Neural cell (in vitro differentiated cells): ENCODE data around the gene TMC6. TPM values are rescaled to one million over a fixed set of nuclear protein-coding genes. Genes with fewer than 3 reads are reported as not detected.

Source experiments
- H2AFZ ChIP-seq: fragments of 200-600, 300-800 bp; sonication (generic), shearing (Covaris generic); 2 replicates; pipeline ENCODE4 v1.6.0; 2014; ENCODE audit warnings: low read depth, mild to moderate bottlenecking, antibody characterized with exemption, low read length, moderate library complexity
- H3F3A ChIP-seq: fragments of 200-600 bp; shearing (Covaris generic); 2 replicates; pipeline ENCODE4 v1.6.1; 2016; ENCODE audit warnings: mild to moderate bottlenecking, moderate library complexity, mixed read lengths, antibody characterized with exemption, low read length; ENCODE audit not compliant: insufficient read depth, poor library complexity, severe bottlenecking
- H3K27ac ChIP-seq: fragments of 200-600, 300-800 bp; sonication (generic), shearing (Covaris generic); 2 replicates; pipeline ENCODE4 v1.5.1; 2014; ENCODE audit warnings: mild to moderate bottlenecking, low read length, moderate library complexity
- H3K27me3 ChIP-seq: fragments of 300-800, 200-600 bp; sonication (generic), shearing (Covaris generic); 2 replicates; pipeline ENCODE4 v1.6.0; 2014; ENCODE audit warnings: mild to moderate bottlenecking, low read depth, low read length, moderate library complexity; ENCODE audit not compliant: insufficient read depth
- H3K36me3 ChIP-seq: fragments of 300-800, 200-600 bp; sonication (generic), shearing (Covaris generic); 2 replicates; pipeline ENCODE4 v1.5.1; 2014; ENCODE audit warnings: mild to moderate bottlenecking, antibody characterized with exemption, low read length, moderate library complexity; ENCODE audit not compliant: insufficient read depth
- H3K4me2 ChIP-seq: fragments of 300-800, 200-600 bp; sonication (generic), shearing (Covaris generic); 2 replicates; pipeline ENCODE4 v1.6.0; 2014; ENCODE audit warnings: mild to moderate bottlenecking, low read length
- H3K4me3 ChIP-seq: fragments of 300-800, 200-600 bp; sonication (generic), shearing (Covaris generic); 2 replicates; pipeline ENCODE4 v1.5.1; 2014; ENCODE audit warnings: mild to moderate bottlenecking, low read length, moderate library complexity
- H3K79me2 ChIP-seq: fragments of 200-600 bp; shearing (Covaris generic); replicated peaks from 2 replicates; pipeline ENCODE4 v1.6.0; 2014; ENCODE audit warnings: mild to moderate bottlenecking, low read length, moderate library complexity; ENCODE audit not compliant: insufficient read depth
- H3K9ac ChIP-seq: fragments of 300-800, 200-600 bp; sonication (generic), shearing (Covaris generic); 2 replicates; pipeline ENCODE4 v1.6.1; 2016; ENCODE audit warnings: mild to moderate bottlenecking, low read length, mixed read lengths
- H3K9me2 ChIP-seq: fragments of 200-600 bp; shearing (Covaris generic); 2 replicates; pipeline ENCODE4 v1.6.1; 2016; ENCODE audit warnings: mild to moderate bottlenecking, low read length, mixed read lengths; ENCODE audit not compliant: insufficient read depth
- H3K9me3 ChIP-seq: fragments of 200-600, 300-800 bp; sonication (generic), shearing (Covaris generic); 2 replicates; pipeline ENCODE4 v1.6.1; 2016; ENCODE audit warnings: mild to moderate bottlenecking, mixed run types, low read length, moderate library complexity, mixed read lengths
- H4K20me1 ChIP-seq: fragments of 200-600 bp; shearing (Covaris generic); 2 replicates; pipeline ENCODE4 v1.6.1; 2016; ENCODE audit warnings: mild to moderate bottlenecking, mixed run types; ENCODE audit not compliant: insufficient read depth
- EP300 ChIP-seq: fragments of 450-650 bp; conservative IDR thresholded peaks from 2 replicates; pipeline ENCODE4 v1.6.1; 2014; ENCODE audit warnings: antibody characterized with exemption, mild to moderate bottlenecking, moderate library complexity; ENCODE audit not compliant: poor library complexity, severe bottlenecking
- EZH2 ChIP-seq: fragments of 200-600, 300-800 bp; shearing (Covaris generic), sonication (generic); IDR thresholded peaks from 2 replicates; pipeline ENCODE4 v1.6.1; 2014; ENCODE audit warnings: antibody characterized with exemption, low read length, borderline replicate concordance, mild to moderate bottlenecking; ENCODE audit not compliant: insufficient read depth, poor library complexity, severe bottlenecking
- MXI1 ChIP-seq: fragments of 450-650 bp; conservative IDR thresholded peaks from 2 replicates; pipeline ENCODE4 v1.6.1; 2014; ENCODE audit warnings: antibody characterized with exemption, mild to moderate bottlenecking; ENCODE audit not compliant: poor library complexity, severe bottlenecking
- POLR2AphosphoS5 ChIP-seq: IDR thresholded peaks from 2 replicates; pipeline ENCODE4 v1.6.1; 2012
- RAD21 ChIP-seq: fragments of 450-650 bp; conservative IDR thresholded peaks from 2 replicates; pipeline ENCODE4 v1.6.1; 2014; ENCODE audit warnings: antibody characterized with exemption, mild to moderate bottlenecking, moderate library complexity
- SMC3 ChIP-seq: fragments of 450-650 bp; conservative IDR thresholded peaks from 2 replicates; pipeline ENCODE4 v1.6.1; 2014; ENCODE audit warnings: antibody characterized with exemption, mild to moderate bottlenecking, moderate library complexity; ENCODE audit not compliant: poor library complexity
- TAF1 ChIP-seq: IDR thresholded peaks from 2 replicates; pipeline ENCODE4 v1.6.1; 2012; ENCODE audit warnings: low read depth
- polyA plus RNA-seq: library from polyadenylated mRNA; depleted of rRNA; stranded (reverse); fragments of >200 nt; gene quantifications from 2 replicates; pipeline ENCODE4 v1.2.3, GENCODE V29; 2014
- TF ChIP-seq, protein P1 (sequence below): IDR thresholded peaks from 2 replicates; pipeline ENCODE4 v1.6.1; 2012; ENCODE audit warnings: borderline replicate concordance
- TF ChIP-seq, protein P2 (sequence below): fragments of 450-650 bp; IDR thresholded peaks from 2 replicates; pipeline ENCODE4 v1.5.1; 2014; ENCODE audit warnings: antibody characterized with exemption, mild to moderate bottlenecking, moderate library complexity; ENCODE audit not compliant: poor library complexity, severe bottlenecking

Gene TMC6
- polyA plus RNA-seq, 1 donor from 2014 or later = 0.16 TPM

DNA sequence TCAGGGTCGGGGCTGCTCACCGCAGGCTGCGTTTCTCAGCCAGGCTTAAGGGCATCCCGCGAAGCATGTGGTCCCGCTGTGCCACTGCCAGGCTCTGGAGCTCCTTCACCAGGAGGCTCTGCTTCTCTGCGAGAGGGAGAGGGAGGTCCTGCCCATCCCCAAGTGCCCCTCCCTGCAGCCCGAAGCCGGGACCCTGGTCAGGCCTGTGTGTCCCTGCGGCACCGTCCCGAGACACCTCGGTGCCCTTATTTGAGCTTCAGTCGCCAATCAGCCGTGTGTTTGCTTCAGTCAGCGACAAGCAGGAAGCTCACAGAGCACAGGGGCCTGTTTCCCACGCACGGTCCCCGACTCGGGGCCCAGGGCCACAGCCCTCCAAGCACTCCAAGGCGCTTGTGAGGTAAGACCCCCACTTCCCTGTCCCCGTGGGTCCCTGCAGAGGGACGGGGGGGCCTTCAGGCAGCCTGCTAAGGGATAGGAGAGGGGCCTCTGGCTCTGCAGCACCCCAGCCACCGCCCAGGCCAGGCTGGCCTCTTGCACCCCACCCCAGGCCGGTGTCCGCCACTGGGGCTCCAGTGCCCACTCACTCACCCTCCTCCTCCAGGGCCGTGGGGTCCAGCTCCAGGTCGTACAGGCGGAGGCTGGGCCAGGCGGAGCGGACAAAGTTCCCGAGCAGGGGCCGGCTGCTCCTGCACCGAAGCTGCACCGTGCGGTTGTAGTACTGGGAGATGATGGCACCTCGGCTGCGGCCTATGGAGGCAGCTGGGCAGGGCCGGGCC is 3.2 kb downstream of the TMC6 start:
- Histone ChIP-seq H3K27me3 (peaks cover 29% of the 10 kb centered on the region), H4K20me1 (no peaks in the 10 kb centered on the region), H3K79me2 (no peaks in the 10 kb centered on the region), H3K36me3 (no peaks in the 10 kb centered on the region), H3K27ac (no peak overlapping the region), H3K9me3 (no peaks in the 10 kb centered on the region), H3K9ac (no peak overlapping the region), H3K4me2 (no peak overlapping the region), H2AFZ (no peak overlapping the region), H3K4me3 (no peak overlapping the region), H3F3A (no peaks in the 10 kb centered on the region), H3K9me2 (no peaks in the 10 kb centered on the region)
- TF ChIP-seq, protein P1, sequence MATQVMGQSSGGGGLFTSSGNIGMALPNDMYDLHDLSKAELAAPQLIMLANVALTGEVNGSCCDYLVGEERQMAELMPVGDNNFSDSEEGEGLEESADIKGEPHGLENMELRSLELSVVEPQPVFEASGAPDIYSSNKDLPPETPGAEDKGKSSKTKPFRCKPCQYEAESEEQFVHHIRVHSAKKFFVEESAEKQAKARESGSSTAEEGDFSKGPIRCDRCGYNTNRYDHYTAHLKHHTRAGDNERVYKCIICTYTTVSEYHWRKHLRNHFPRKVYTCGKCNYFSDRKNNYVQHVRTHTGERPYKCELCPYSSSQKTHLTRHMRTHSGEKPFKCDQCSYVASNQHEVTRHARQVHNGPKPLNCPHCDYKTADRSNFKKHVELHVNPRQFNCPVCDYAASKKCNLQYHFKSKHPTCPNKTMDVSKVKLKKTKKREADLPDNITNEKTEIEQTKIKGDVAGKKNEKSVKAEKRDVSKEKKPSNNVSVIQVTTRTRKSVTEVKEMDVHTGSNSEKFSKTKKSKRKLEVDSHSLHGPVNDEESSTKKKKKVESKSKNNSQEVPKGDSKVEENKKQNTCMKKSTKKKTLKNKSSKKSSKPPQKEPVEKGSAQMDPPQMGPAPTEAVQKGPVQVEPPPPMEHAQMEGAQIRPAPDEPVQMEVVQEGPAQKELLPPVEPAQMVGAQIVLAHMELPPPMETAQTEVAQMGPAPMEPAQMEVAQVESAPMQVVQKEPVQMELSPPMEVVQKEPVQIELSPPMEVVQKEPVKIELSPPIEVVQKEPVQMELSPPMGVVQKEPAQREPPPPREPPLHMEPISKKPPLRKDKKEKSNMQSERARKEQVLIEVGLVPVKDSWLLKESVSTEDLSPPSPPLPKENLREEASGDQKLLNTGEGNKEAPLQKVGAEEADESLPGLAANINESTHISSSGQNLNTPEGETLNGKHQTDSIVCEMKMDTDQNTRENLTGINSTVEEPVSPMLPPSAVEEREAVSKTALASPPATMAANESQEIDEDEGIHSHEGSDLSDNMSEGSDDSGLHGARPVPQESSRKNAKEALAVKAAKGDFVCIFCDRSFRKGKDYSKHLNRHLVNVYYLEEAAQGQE = no peak

DNA sequence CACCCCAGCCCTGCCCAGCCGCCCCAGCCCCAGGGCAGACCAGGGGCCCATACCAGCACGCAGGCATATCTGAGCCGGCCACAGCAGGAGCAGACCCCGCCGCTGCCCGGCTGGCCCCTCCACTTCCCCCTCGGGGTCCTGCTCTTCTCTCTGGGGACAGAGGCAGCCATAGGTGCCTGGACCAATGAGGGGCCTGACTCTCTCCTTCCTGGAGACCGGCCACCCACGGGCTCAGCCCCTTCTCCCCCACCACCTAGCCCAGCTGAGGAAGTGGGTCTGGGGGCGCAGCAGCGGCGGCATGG is 3.8 kb downstream of the TMC6 start:
- H3K4me3 ChIP-seq = no peak overlapping the region
- no peak overlapping the region for H3K27ac ChIP-seq
- no peak overlapping the region for H3K4me2 ChIP-seq
- TF ChIP-seq, protein P2, sequence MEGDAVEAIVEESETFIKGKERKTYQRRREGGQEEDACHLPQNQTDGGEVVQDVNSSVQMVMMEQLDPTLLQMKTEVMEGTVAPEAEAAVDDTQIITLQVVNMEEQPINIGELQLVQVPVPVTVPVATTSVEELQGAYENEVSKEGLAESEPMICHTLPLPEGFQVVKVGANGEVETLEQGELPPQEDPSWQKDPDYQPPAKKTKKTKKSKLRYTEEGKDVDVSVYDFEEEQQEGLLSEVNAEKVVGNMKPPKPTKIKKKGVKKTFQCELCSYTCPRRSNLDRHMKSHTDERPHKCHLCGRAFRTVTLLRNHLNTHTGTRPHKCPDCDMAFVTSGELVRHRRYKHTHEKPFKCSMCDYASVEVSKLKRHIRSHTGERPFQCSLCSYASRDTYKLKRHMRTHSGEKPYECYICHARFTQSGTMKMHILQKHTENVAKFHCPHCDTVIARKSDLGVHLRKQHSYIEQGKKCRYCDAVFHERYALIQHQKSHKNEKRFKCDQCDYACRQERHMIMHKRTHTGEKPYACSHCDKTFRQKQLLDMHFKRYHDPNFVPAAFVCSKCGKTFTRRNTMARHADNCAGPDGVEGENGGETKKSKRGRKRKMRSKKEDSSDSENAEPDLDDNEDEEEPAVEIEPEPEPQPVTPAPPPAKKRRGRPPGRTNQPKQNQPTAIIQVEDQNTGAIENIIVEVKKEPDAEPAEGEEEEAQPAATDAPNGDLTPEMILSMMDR = no peak
- no peak for TF ChIP-seq RAD21
- no peak for TF ChIP-seq POLR2AphosphoS5
- TF ChIP-seq EZH2 = no peak
- no peak for TF ChIP-seq TAF1
- no peak for TF ChIP-seq EP300
- TF ChIP-seq MXI1 = no peak
- TF ChIP-seq, protein P1 = no peak
- TF ChIP-seq SMC3 = no peak
- H3K79me2 ChIP-seq = no peaks in the 10 kb centered on the region
- no peaks in the 10 kb centered on the region for H3F3A ChIP-seq
- no peaks in the 10 kb centered on the region for H3K36me3 ChIP-seq
- H3K9ac ChIP-seq = no peak overlapping the region
- peaks cover 23% of the 10 kb centered on the region for H3K27me3 ChIP-seq
- H2AFZ ChIP-seq = no peak overlapping the region
- no peaks in the 10 kb centered on the region for H3K9me3 ChIP-seq
- no peaks in the 10 kb centered on the region for H3K9me2 ChIP-seq
- no peaks in the 10 kb centered on the region for H4K20me1 ChIP-seq
